HepG2 (cell line): ENCODE data around the gene WDR20.

ENCODE experiments used
- CENPT ChIP-seq: sonication (generic); formaldehyde crosslinking; IDR thresholded peaks from 2 replicates; pipeline ENCODE4 v1.8.0; 2022; ENCODE audit warnings: low read depth, mild to moderate bottlenecking, moderate library complexity, missing genetic modification reagents
- EZH2 ChIP-seq: conservative IDR thresholded peaks from 2 replicates; pipeline ENCODE4 v1.6.1; 2012; ENCODE audit warnings: mild to moderate bottlenecking, low read depth, low read length, moderate library complexity
- POLR2A ChIP-seq, 2 experiments: IDR thresholded peaks; 2 replicates each; pipeline ENCODE4 v1.6.1; 2011; ENCODE audit warnings: low read depth in 2 of 2, low read length in 2 of 2, mild to moderate bottlenecking in 1 of 2, moderate library complexity in 1 of 2; ENCODE audit not compliant: insufficient read depth in 1 of 2
- SETDB1 ChIP-seq: sonication (generic); formaldehyde crosslinking; IDR thresholded peaks from 2 replicates; pipeline ENCODE4 v1.5.1; 2020; ENCODE audit warnings: missing genetic modification reagents, mild to moderate bottlenecking, borderline replicate concordance
- SP2 ChIP-seq: sonication (generic); formaldehyde crosslinking; IDR thresholded peaks from 2 replicates; pipeline ENCODE4 v1.5.1; 2020; ENCODE audit warnings: mild to moderate bottlenecking, missing genetic modification reagents

DNA sequence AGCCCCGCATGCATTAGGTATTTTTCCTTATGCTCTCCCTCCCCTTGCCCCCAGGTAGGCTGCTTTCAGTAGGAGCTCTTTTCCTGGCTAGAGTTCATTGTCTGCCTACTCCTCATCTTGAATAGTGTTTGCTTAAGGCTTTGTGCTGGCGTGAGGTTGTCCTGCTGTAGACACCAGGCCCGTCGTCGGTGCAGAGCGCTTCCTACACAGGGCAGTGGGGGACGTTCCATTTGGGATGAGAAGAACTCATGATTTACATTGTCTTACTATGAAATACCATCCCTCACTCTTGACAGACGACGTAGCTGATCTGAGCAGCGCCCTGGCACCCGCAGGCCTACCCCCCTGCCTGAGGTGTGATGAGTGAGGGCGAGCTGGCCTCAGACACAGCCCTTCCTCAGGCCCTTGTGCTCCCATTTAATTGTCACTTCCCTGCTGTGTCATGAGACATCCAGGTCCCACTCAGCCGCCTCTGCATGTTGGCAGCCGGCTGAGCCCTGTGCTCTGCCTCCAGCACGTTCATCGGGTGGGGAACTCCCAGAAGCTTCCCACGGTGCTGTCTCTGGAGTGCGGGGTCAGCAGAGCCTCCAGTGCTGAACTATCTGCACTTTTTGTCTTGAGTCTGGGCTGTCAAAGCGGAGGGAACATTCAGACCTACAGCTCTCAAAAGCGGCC lies 76.0 kb downstream of the WDR20 start:
- TF ChIP-seq EZH2 (no peak), CENPT (no peak), POLR2A (IDR thresholded peaks at IDR 0.05; ENCODE audit: insufficient read depth in 1 of 2, low read depth in 2 of 2, low read length in 2 of 2) (no peak), SP2 (CRISPR knock-in tag) (no peak), SETDB1 (CRISPR knock-in tag) (no peak)
